ENCODE measurements around the gene KLHL17. TPM values are rescaled to one million over a fixed set of nuclear protein-coding genes. Genes with fewer than 3 reads are reported as not detected.

Gene KLHL17
- total RNA-seq, 1 experiment from 2014 or later: 41.4 TPM

- H3K18ac ChIP-seq (ENCODE audit: insufficient read length, low read depth, low read length): no peak overlapping the region
- peaks cover 11% of the 10 kb centered on the region; the same call in 1 of the 2 replicates for H3K27me3 ChIP-seq (ENCODE audit: insufficient read depth, low read length)
- whole genome bisulfite sequencing (ENCODE audit: extremely low coverage, insufficient read length, low lambda C conversion rate): no CpG with 5 or more reads among the region's 51 CpGs
- no peak overlapping the region for H4K5ac ChIP-seq (ENCODE audit: insufficient read length, low read depth, low read length)
- no peak overlapping the region for H3K14ac ChIP-seq (ENCODE audit: insufficient read depth, low read length)
- no peak overlapping the region for H2BK15ac ChIP-seq (ENCODE audit: low read depth, low read length)
- Mint-ChIP-seq H3K9me3 (peaks cover 3 to 4% of the 10 kb centered on the region in 2 experiments; a peak in 3 of 5 replicates), H3K4me3 (no peak overlapping the region), H3K27me3 (ENCODE audit: low read depth) (peaks cover 45% of the 10 kb centered on the region), H3K4me1 (peaks cover 0 to 3% of the 10 kb centered on the region in 2 experiments; a peak in 1 of 4 replicates), H3K36me3 (ENCODE audit: insufficient read depth in 1 of 3, low read depth in 3 of 3) (peaks cover 0 to 26% (median 24%) of the 10 kb centered on the region in 3 experiments; a peak in 6 of 7 replicates), H3K27ac (peak overlapping the region in 1 of 3 experiments; percentile 90; a peak in 1 of 7 replicates)
- H4K8ac ChIP-seq (replicated peaks; ENCODE audit: insufficient read length, low read depth, low read length): no peak overlapping the region
- H3K9ac ChIP-seq (ENCODE audit: extremely low read depth, insufficient read length, low read length): no peak overlapping the region
- no peaks in the 10 kb centered on the region for H4K20me1 ChIP-seq (ENCODE audit: control insufficient read depth, insufficient read depth, insufficient read length)
- H3K4me2 ChIP-seq (ENCODE audit: insufficient read depth, insufficient read length, low read length): no peak overlapping the region
- no peak overlapping the region for H2AK5ac ChIP-seq (ENCODE audit: insufficient read length, low read length)
- H3K23me2 ChIP-seq (ENCODE audit: insufficient read length, low read depth, low read length, poor library complexity, severe bottlenecking): peaks cover 12% of the 10 kb centered on the region
- H3K56ac ChIP-seq (ENCODE audit: insufficient read length, low read depth, low read length): no peak overlapping the region
- no peak overlapping the region for H3T11ph ChIP-seq (ENCODE audit: low read length)
- H3K27ac ChIP-seq (ENCODE audit: insufficient read length, low read depth, low read length): no peak overlapping the region
- no peak overlapping the region for H2AFZ ChIP-seq (ENCODE audit: low read length)
- DNase-seq: no peak
- H2BK12ac ChIP-seq (ENCODE audit: insufficient read length, low read depth, low read length): no peak overlapping the region
- no peaks in the 10 kb centered on the region for H3K79me2 ChIP-seq (ENCODE audit: insufficient read depth, low read length)
- no peak overlapping the region for H2BK120ac ChIP-seq (ENCODE audit: low read depth, low read length, poor library complexity, severe bottlenecking)
- H3K4ac ChIP-seq (ENCODE audit: low read depth, low read length): no peak overlapping the region
- H2BK5ac ChIP-seq (ENCODE audit: insufficient read length, low read length): no peak overlapping the region
- no peak for TF ChIP-seq CTCF (conservative IDR thresholded peaks at IDR 0.05)
- H3K9me3 ChIP-seq (ENCODE audit: control insufficient read depth, low read depth, low read length): no peaks in the 10 kb centered on the region
- H2BK20ac ChIP-seq (ENCODE audit: low read depth, low read length, poor library complexity, severe bottlenecking): no peak overlapping the region
- no peak overlapping the region for H4K91ac ChIP-seq (ENCODE audit: insufficient read length, low read depth, low read length)
- no peaks in the 10 kb centered on the region for H3K4me1 ChIP-seq (ENCODE audit: insufficient read depth, low read length)
- H3K23ac ChIP-seq (ENCODE audit: insufficient read length, low read depth, low read length): no peak overlapping the region
- H3K79me1 ChIP-seq (ENCODE audit: insufficient read depth, low read depth, low read length, poor library complexity, severe bottlenecking): no peaks in the 10 kb centered on the region
Measured at GRCh38 chr1:964691-965525, 4.5 kb downstream of the KLHL17 start.

All from H9 (cell line).